Activated CD4-positive, alpha-beta T cell treated with anti-CD3 and anti-CD28 coated beads, Interleukin-2, Interleukin-6, amounts not matched to agents 100 ng/mL and 50 ng/mL, durations not matched to agents 16 hours and 8 hours (primary cell): ENCODE measurements around the gene MYO1D.
"Not testable (repeated sequence)": the region's sequence is repeated elsewhere in the genome, so short reads cannot be mapped to it uniquely, and the experiment has no call there.

Experiments used
- DNase-seq: peaks from one replicate; pipeline ENCODE4 v3.0.0-alpha.2; 2020

The MYO1D gene

GRCh38 chr17:32720671-32721070, 156.3 kb downstream of the MYO1D start:
- no peak for DNase-seq

GRCh38 chr17:32719689-32720088, 157.2 kb downstream of the MYO1D start:
- DNase-seq = no peak

GRCh38 chr17:32714922-32715321, 162.0 kb downstream of the MYO1D start:
- DNase-seq = not testable (repeated sequence)

GRCh38 chr17:32714206-32714605, 162.7 kb downstream of the MYO1D start:
- not testable (repeated sequence) for DNase-seq

- no peak for DNase-seq
Measured at GRCh38 chr17:32713081-32713480, 163.8 kb downstream of the MYO1D start.

GRCh38 chr17:32709562-32709961, 167.4 kb downstream of the MYO1D start:
- no peak for DNase-seq

GRCh38 chr17:32701871-32702270, 175.1 kb downstream of the MYO1D start:
- DNase-seq = no peak

GRCh38 chr17:32699247-32699646, 177.7 kb downstream of the MYO1D start:
- DNase-seq = no peak

- DNase-seq = no peak
Measured at GRCh38 chr17:32697728-32698625, 178.9 kb downstream of the MYO1D start.

GRCh38 chr17:32696426-32696825, 180.5 kb downstream of the MYO1D start:
- DNase-seq = no peak

GRCh38 chr17:32695864-32696263, 181.1 kb downstream of the MYO1D start:
- DNase-seq = no peak

GRCh38 chr17:32693194-32693897, 183.6 kb downstream of the MYO1D start:
- DNase-seq = no peak

- no peak for DNase-seq
Measured at GRCh38 chr17:32692179-32692578, 184.7 kb downstream of the MYO1D start.

GRCh38 chr17:32689348-32689747, 187.6 kb downstream of the MYO1D start:
- DNase-seq = no peak

- no peak for DNase-seq
Measured at GRCh38 chr17:32688221-32688620, 188.7 kb downstream of the MYO1D start.

- DNase-seq = no peak
Measured at GRCh38 chr17:32684087-32684958, 192.6 kb downstream of the MYO1D start.

GRCh38 chr17:32673964-32674363, 203.0 kb downstream of the MYO1D start:
- DNase-seq = no peak

- no peak for DNase-seq
Measured at GRCh38 chr17:32672711-32673110, 204.2 kb downstream of the MYO1D start.

- no peak for DNase-seq
Measured at GRCh38 chr17:32671896-32672295, 205.0 kb downstream of the MYO1D start.

- no peak for DNase-seq
Measured at GRCh38 chr17:32664936-32665583, 211.9 kb downstream of the MYO1D start.

GRCh38 chr17:32660496-32660985, 216.4 kb downstream of the MYO1D start:
- no peak for DNase-seq

- DNase-seq = peak; percentile 75
Measured at GRCh38 chr17:32659419-32659842, 217.5 kb downstream of the MYO1D start.
